SK-N-SH (cell line): ENCODE results near the gene MDH2. TPM values are rescaled to one million over a fixed set of nuclear protein-coding genes. Genes with fewer than 3 reads are reported as not detected.

ENCODE experiments used
- CTCF ChIA-PET: fragments of 300-600, 350-600 bp; formaldehyde crosslinking; extraction: SDS; loops from one replicate; lab custom pipeline; 2021; lab: Yijun Ruan, JAX
- POLR2A ChIA-PET: fragments of 350-600 bp; sonication (Branson Sonifier 250); formaldehyde crosslinking; extraction: SDS; loops from one replicate; lab custom pipeline; 2020; ENCODE audit warnings: antibody characterized with exemption, inconsistent platforms; lab: Yijun Ruan, JAX
- DNase-seq: peaks from one replicate; pipeline ENCODE4 v3.0.0; 2012
- H2AFZ ChIP-seq: fragments of 200-600 bp; sonication (generic); 2 replicates; pipeline ENCODE4 v1.8.1; 2016; ENCODE audit warnings: antibody characterized with exemption, mild to moderate bottlenecking, low read depth
- H3F3A ChIP-seq: fragments of 200-600 bp; sonication (generic); replicated peaks from 2 replicates; pipeline ENCODE3; 2016; ENCODE audit warnings: antibody characterized with exemption, mild to moderate bottlenecking; ENCODE audit not compliant: insufficient read depth
- H3K27ac ChIP-seq, 2 experiments: fragments of 200-500 bp in 1 of 2; fragments of 200-600 bp in 1 of 2; sonication (Bioruptor generic) in 1 of 2; sonication (generic), shearing (Covaris generic) in 1 of 2; 2 replicates each; pipeline versions ENCODE4 v1.5.1 to v1.6.1; 2014 to 2016; ENCODE audit warnings: low read depth in 2 of 2, inconsistent platforms in 1 of 2, low read length in 1 of 2, mild to moderate bottlenecking in 1 of 2, mixed read lengths in 1 of 2
- H3K27me3 ChIP-seq: fragments of 200-600 bp; sonication (generic), shearing (Covaris generic); 2 replicates; pipeline ENCODE4 v1.6.1; 2016; ENCODE audit warnings: mixed run types; ENCODE audit not compliant: insufficient read depth
- H3K36me3 ChIP-seq, 2 experiments: fragments of 200-500 bp in 1 of 2; fragments of 200-600 bp in 1 of 2; sonication (Bioruptor generic) in 1 of 2; sonication (generic) in 1 of 2; replicated peaks in 1 of 2; 2 replicates each; pipeline versions ENCODE3 to v1.5.1; 2014 to 2016; ENCODE audit warnings: low read length in 1 of 2, mild to moderate bottlenecking in 1 of 2; ENCODE audit not compliant: insufficient read depth in 2 of 2, control insufficient read depth in 1 of 2
- H3K4me1 ChIP-seq, 2 experiments: fragments of 200-500 bp in 1 of 2; fragments of 200-600 bp in 1 of 2; sonication (Bioruptor generic) in 1 of 2; sonication (generic), shearing (Covaris generic) in 1 of 2; 2 replicates each; pipeline versions ENCODE4 v1.5.1 to v1.6.1; 2014 to 2016; ENCODE audit warnings: low read depth in 1 of 2, low read length in 1 of 2, mixed run types in 1 of 2; ENCODE audit not compliant: insufficient read depth in 2 of 2, control insufficient read depth in 1 of 2
- H3K4me2 ChIP-seq: fragments of 200-600 bp; sonication (generic), shearing (Covaris generic); 2 replicates; pipeline ENCODE4 v1.6.1; 2017; ENCODE audit warnings: mixed run types
- H3K4me3 ChIP-seq, 2 experiments: fragments of 200-500 bp in 1 of 2; fragments of 200-600 bp in 1 of 2; sonication (Bioruptor generic) in 1 of 2; sonication (generic), shearing (Covaris generic) in 1 of 2; 2 replicates each; pipeline versions ENCODE4 v1.5.1 to v1.8.1; 2014 to 2016; ENCODE audit warnings: low read depth in 2 of 2, inconsistent platforms in 1 of 2, low read length in 1 of 2, mild to moderate bottlenecking in 1 of 2, mixed read lengths in 1 of 2, moderate library complexity in 1 of 2
- H3K79me2 ChIP-seq: fragments of 200-600 bp; sonication (generic); 2 replicates; pipeline ENCODE4 v1.8.1; 2017; ENCODE audit warnings: mild to moderate bottlenecking; ENCODE audit not compliant: insufficient read depth
- H3K9ac ChIP-seq: fragments of 200-600 bp; sonication (generic); 2 replicates; pipeline ENCODE4 v1.6.1; 2017; ENCODE audit warnings: mixed run types
- H3K9me2 ChIP-seq: fragments of 200-600 bp; sonication (generic); 2 replicates; pipeline ENCODE4 v1.6.1; 2017; ENCODE audit warnings: mixed run types
- H3K9me3 ChIP-seq: fragments of 200-600 bp; sonication (generic); 2 replicates; pipeline ENCODE4 v1.6.1; 2017; ENCODE audit warnings: mixed run types, mild to moderate bottlenecking, moderate library complexity
- H4K20me1 ChIP-seq: fragments of 200-600 bp; sonication (generic); 2 replicates; pipeline ENCODE4 v1.6.1; 2017; ENCODE audit warnings: mild to moderate bottlenecking, mixed run types; ENCODE audit not compliant: insufficient read depth
- ELF1 ChIP-seq: IDR thresholded peaks from 2 replicates; pipeline ENCODE4 v1.4.0; 2012
- EZH2phosphoT487 ChIP-seq: fragments of 200-600 bp; sonication (generic); IDR thresholded peaks from 2 replicates; pipeline ENCODE4 v1.6.1; 2017; ENCODE audit warnings: low read depth, mixed run types, mild to moderate bottlenecking, antibody characterized with exemption, moderate library complexity, borderline replicate concordance
- FOXJ3 ChIP-seq: sonication (generic); formaldehyde crosslinking; IDR thresholded peaks from 2 replicates; pipeline ENCODE4 v1.5.1; 2020; ENCODE audit warnings: mild to moderate bottlenecking, missing genetic modification reagents
- IRF3 ChIP-seq: fragments of 150-350 bp; IDR thresholded peaks from 2 replicates; pipeline ENCODE4 v1.6.1; 2016; ENCODE audit warnings: mild to moderate bottlenecking, low read depth, low read length
- JUND ChIP-seq: IDR thresholded peaks from 2 replicates; pipeline ENCODE4 v1.4.0; 2012
- MAX ChIP-seq: IDR thresholded peaks from 2 replicates; pipeline ENCODE4 v1.4.0; 2012; ENCODE audit warnings: low read depth
- MXI1 ChIP-seq: IDR thresholded peaks from 2 replicates; pipeline ENCODE4 v1.6.1; 2012; ENCODE audit warnings: mild to moderate bottlenecking, low read depth, low read length, improper control_type of control experiment
- NFIC ChIP-seq: IDR thresholded peaks from 2 replicates; pipeline ENCODE4 v1.4.0; 2012; ENCODE audit warnings: borderline replicate concordance
- NRF1 ChIP-seq: IDR thresholded peaks from 2 replicates; pipeline ENCODE4 v1.6.1; 2012; ENCODE audit warnings: low read depth, mild to moderate bottlenecking, low read length
- PBX3 ChIP-seq: IDR thresholded peaks from 2 replicates; pipeline ENCODE4; 2012
- RAD21 ChIP-seq: IDR thresholded peaks from 2 replicates; pipeline ENCODE4 v1.6.1; 2012; ENCODE audit warnings: mild to moderate bottlenecking, low read length
- RXRA ChIP-seq: IDR thresholded peaks from 2 replicates; pipeline ENCODE4 v1.4.0; 2012; ENCODE audit warnings: low read depth, mild to moderate bottlenecking, borderline replicate concordance
- SIN3A ChIP-seq: IDR thresholded peaks from 2 replicates; pipeline ENCODE4 v1.6.1; 2012; ENCODE audit warnings: low read depth, mild to moderate bottlenecking, low read length, moderate library complexity, borderline replicate concordance
- TCF12 ChIP-seq: IDR thresholded peaks from 2 replicates; pipeline ENCODE4 v1.4.0; 2012
- TEAD4 ChIP-seq: IDR thresholded peaks from 2 replicates; pipeline ENCODE4 v1.4.0; 2012; ENCODE audit warnings: mild to moderate bottlenecking, borderline replicate concordance; ENCODE audit not compliant: insufficient read depth
- YY1 ChIP-seq: IDR thresholded peaks from 2 replicates; pipeline ENCODE4 v1.4.0; 2012; ENCODE audit warnings: low read depth, mild to moderate bottlenecking
- WGBS: methylation state at CpG from one replicate; pipeline ENCODE4 v1.1.6; 2017; ENCODE audit warnings: low lambda C conversion rate; 5-methylcytosine and 5-hydroxymethylcytosine counted together
- polyA plus RNA-seq, 3 experiments: library from polyadenylated mRNA; depleted of rRNA; stranded (reverse); fragments of >200 nt; gene quantifications; 2 replicates each; pipeline ENCODE4 v1.2.3, GENCODE V29; 2012
- TF ChIP-seq, protein P1 (sequence below): IDR thresholded peaks from 2 replicates; pipeline ENCODE4 v1.6.1; 2012; ENCODE audit warnings: mild to moderate bottlenecking, low read depth, low read length, moderate library complexity
- TF ChIP-seq, protein P2 (sequence below): IDR thresholded peaks from 2 replicates; pipeline ENCODE4 v1.4.0; 2012; ENCODE audit warnings: low read depth, borderline replicate concordance
- TF ChIP-seq, protein P3 (sequence below): IDR thresholded peaks from 2 replicates; pipeline ENCODE4 v1.4.0; 2012; ENCODE audit warnings: low read depth, borderline replicate concordance

The MDH2 gene
- polyA plus RNA-seq, 1 of the 3 experiments (the other 2 are of a cell fraction) = 301 TPM

DNA sequence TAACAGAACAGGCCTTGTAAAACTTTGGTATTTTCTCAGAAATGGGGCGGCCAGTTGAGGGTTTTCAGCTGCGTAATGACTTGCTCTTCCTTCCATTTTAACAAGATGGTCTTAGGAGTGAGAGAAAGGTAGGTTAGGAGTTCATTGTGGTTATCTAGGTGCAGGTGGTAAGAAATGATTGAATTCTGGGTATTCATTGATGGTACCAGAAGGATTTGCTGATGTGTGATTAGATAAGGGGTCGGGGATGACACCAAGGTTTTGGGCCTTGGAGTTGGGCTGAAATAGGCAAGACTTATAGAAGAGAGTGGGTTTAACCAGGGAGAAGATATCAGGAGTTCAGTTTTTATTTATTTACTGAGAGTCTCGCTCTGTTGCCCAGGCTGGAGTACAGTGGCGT, 2.6 kb downstream of the MDH2 start (continued):
- TF ChIP-seq, protein P1, sequence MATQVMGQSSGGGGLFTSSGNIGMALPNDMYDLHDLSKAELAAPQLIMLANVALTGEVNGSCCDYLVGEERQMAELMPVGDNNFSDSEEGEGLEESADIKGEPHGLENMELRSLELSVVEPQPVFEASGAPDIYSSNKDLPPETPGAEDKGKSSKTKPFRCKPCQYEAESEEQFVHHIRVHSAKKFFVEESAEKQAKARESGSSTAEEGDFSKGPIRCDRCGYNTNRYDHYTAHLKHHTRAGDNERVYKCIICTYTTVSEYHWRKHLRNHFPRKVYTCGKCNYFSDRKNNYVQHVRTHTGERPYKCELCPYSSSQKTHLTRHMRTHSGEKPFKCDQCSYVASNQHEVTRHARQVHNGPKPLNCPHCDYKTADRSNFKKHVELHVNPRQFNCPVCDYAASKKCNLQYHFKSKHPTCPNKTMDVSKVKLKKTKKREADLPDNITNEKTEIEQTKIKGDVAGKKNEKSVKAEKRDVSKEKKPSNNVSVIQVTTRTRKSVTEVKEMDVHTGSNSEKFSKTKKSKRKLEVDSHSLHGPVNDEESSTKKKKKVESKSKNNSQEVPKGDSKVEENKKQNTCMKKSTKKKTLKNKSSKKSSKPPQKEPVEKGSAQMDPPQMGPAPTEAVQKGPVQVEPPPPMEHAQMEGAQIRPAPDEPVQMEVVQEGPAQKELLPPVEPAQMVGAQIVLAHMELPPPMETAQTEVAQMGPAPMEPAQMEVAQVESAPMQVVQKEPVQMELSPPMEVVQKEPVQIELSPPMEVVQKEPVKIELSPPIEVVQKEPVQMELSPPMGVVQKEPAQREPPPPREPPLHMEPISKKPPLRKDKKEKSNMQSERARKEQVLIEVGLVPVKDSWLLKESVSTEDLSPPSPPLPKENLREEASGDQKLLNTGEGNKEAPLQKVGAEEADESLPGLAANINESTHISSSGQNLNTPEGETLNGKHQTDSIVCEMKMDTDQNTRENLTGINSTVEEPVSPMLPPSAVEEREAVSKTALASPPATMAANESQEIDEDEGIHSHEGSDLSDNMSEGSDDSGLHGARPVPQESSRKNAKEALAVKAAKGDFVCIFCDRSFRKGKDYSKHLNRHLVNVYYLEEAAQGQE = no peak
- TF ChIP-seq TCF12 (no peak), EZH2phosphoT487 (no peak), IRF3 (no peak), YY1 (no peak), RAD21 (no peak), ELF1 (no peak), PBX3 (no peak), FOXJ3 (CRISPR knock-in tag) (no peak), RXRA (no peak), NFIC (no peak)

- peaks cover 23% of the 10 kb centered on the region for H3F3A ChIP-seq
- H3K79me2 ChIP-seq = peaks cover 98% of the 10 kb centered on the region
- no peak overlapping the region for H3K9ac ChIP-seq
- 86% methylated on average over 4 of the region's 4 CpGs for WGBS
- no peak overlapping the region for H3K4me2 ChIP-seq
- no peak for TF ChIP-seq ELF1
- no peak for TF ChIP-seq PBX3
- TF ChIP-seq TEAD4 = no peak
- no peak for TF ChIP-seq NRF1
- TF ChIP-seq, protein P2, sequence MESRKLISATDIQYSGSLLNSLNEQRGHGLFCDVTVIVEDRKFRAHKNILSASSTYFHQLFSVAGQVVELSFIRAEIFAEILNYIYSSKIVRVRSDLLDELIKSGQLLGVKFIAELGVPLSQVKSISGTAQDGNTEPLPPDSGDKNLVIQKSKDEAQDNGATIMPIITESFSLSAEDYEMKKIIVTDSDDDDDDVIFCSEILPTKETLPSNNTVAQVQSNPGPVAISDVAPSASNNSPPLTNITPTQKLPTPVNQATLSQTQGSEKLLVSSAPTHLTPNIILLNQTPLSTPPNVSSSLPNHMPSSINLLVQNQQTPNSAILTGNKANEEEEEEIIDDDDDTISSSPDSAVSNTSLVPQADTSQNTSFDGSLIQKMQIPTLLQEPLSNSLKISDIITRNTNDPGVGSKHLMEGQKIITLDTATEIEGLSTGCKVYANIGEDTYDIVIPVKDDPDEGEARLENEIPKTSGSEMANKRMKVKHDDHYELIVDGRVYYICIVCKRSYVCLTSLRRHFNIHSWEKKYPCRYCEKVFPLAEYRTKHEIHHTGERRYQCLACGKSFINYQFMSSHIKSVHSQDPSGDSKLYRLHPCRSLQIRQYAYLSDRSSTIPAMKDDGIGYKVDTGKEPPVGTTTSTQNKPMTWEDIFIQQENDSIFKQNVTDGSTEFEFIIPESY = no peak
- no peak for TF ChIP-seq MAX
- TF ChIP-seq, protein P3, sequence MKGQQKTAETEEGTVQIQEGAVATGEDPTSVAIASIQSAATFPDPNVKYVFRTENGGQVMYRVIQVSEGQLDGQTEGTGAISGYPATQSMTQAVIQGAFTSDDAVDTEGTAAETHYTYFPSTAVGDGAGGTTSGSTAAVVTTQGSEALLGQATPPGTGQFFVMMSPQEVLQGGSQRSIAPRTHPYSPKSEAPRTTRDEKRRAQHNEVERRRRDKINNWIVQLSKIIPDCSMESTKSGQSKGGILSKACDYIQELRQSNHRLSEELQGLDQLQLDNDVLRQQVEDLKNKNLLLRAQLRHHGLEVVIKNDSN = no peak
- no peak for TF ChIP-seq FOXJ3 (CRISPR knock-in tag)
- TF ChIP-seq JUND = no peak
- no peak for TF ChIP-seq EZH2phosphoT487
- no peak for TF ChIP-seq IRF3
- TF ChIP-seq NFIC = no peak
- TF ChIP-seq YY1 = no peak
- no peak for TF ChIP-seq MXI1
- TF ChIP-seq SIN3A = no peak
- H2AFZ ChIP-seq = no peak overlapping the region
- ChIA-PET CTCF (no interaction called here), POLR2A (no interaction called here)
- peaks cover 24 to 34% of the 10 kb centered on the region in 2 experiments for H3K36me3 ChIP-seq
- no peak for DNase-seq
- H4K20me1 ChIP-seq = peaks cover 52% of the 10 kb centered on the region
- no peaks in the 10 kb centered on the region for H3K27me3 ChIP-seq
- H3K27ac ChIP-seq = no peak overlapping the region
- no peak overlapping the region for H3K4me3 ChIP-seq
- H3K9me2 ChIP-seq = no peaks in the 10 kb centered on the region
- H3K4me1 ChIP-seq = peaks cover 6 to 21% of the 10 kb centered on the region in 2 experiments
- H3K9me3 ChIP-seq = no peaks in the 10 kb centered on the region
Measured at GRCh38 chr7:76051840-76052239, 3.9 kb downstream of the MDH2 start.
